Measurements from ENCODE around the gene FAM200B.
A peak's percentile ranks its signal among the peaks of the same experiment; 100 is the strongest.

The FAM200B gene

DNA sequence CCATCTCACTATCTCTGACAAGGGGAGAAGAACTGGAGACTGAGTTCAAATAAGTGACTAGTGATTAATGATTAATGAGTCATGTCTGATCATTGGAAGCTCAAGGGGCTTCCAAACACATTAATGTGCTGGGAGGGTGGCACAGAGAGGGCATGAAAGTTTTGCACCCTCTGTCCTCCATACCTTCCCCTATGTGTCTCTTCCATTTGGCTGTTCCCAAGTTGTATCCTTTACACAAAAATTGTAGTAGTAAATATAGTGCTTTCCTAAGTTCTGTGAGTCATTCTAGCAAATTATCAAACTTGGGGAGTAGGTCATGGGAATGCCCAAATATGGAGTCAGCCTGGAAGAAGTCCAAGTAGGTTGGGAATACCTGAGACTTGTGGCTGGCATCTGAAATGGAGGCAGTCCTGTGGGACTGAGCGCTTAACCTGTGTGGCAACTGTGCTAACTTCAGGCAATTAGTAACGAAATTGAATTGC lies 4.1 kb upstream of the FAM200B start:
- peak overlapping the region; percentile 67 for H3K4me2 ChIP-seq (ENCODE audit: low read length)
- no peaks in the 10 kb centered on the region for H3K9me2 ChIP-seq (replicated peaks; ENCODE audit: control insufficient read depth, low read length)
- peaks cover 69% of the 10 kb centered on the region for H3K4me1 ChIP-seq (ENCODE audit: control insufficient read depth, low read length)
- H3K4me3 ChIP-seq (ENCODE audit: low read length) = peak overlapping the region; percentile 90
- peak overlapping the region; percentile 93 for H3K27ac ChIP-seq (ENCODE audit: low read depth, low read length)
- no peaks in the 10 kb centered on the region for H3K9me3 ChIP-seq (ENCODE audit: control insufficient read depth, insufficient read depth, low read length)
- H4K20me1 ChIP-seq (ENCODE audit: control insufficient read depth, insufficient read depth, low read depth, low read length) = no peaks in the 10 kb centered on the region
- TF ChIP-seq EZH2phosphoT487 (IDR thresholded peaks at IDR 0.05; ENCODE audit: borderline replicate concordance, low read length) = no peak
- TF ChIP-seq, protein P1, sequence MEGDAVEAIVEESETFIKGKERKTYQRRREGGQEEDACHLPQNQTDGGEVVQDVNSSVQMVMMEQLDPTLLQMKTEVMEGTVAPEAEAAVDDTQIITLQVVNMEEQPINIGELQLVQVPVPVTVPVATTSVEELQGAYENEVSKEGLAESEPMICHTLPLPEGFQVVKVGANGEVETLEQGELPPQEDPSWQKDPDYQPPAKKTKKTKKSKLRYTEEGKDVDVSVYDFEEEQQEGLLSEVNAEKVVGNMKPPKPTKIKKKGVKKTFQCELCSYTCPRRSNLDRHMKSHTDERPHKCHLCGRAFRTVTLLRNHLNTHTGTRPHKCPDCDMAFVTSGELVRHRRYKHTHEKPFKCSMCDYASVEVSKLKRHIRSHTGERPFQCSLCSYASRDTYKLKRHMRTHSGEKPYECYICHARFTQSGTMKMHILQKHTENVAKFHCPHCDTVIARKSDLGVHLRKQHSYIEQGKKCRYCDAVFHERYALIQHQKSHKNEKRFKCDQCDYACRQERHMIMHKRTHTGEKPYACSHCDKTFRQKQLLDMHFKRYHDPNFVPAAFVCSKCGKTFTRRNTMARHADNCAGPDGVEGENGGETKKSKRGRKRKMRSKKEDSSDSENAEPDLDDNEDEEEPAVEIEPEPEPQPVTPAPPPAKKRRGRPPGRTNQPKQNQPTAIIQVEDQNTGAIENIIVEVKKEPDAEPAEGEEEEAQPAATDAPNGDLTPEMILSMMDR (IDR thresholded peaks at IDR 0.05; ENCODE audit: low read depth, low read length, poor library complexity, severe bottlenecking) = no peak
- H3K79me2 ChIP-seq (ENCODE audit: control insufficient read depth, low read length) = peaks cover 94% of the 10 kb centered on the region
- H3K27me3 ChIP-seq (ENCODE audit: control insufficient read depth, low read length) = no peaks in the 10 kb centered on the region
- H3K36me3 ChIP-seq (ENCODE audit: control insufficient read depth, low read length) = peaks cover 62% of the 10 kb centered on the region
- H3F3A ChIP-seq (ENCODE audit: control insufficient read depth, insufficient read depth) = peaks cover 40% of the 10 kb centered on the region

DNA sequence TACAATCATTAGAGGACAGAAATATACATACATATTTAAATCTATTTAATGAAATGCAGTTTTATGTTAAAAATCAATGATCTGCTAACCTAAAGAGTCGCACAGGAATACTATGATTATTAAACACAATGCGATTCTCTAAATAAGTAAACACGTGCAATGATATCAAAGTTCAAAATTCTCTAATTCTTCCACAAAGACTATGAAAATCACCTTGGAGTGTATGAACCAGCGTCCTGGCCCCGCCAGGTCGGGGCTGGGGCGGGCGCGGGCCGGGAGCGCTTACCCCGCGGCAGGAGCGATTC lies 608 bp upstream of the FAM200B start:
- Histone ChIP-seq H3K27me3 (ENCODE audit: control insufficient read depth, low read length) (no peaks in the 10 kb centered on the region), H3K27ac (ENCODE audit: low read depth, low read length) (peak overlapping the region; percentile 93), H3K4me1 (ENCODE audit: control insufficient read depth, low read length) (peaks cover 54% of the 10 kb centered on the region), H3K4me3 (ENCODE audit: low read length) (peak overlapping the region; percentile 90), H3F3A (ENCODE audit: control insufficient read depth, insufficient read depth) (peaks cover 25% of the 10 kb centered on the region), H4K20me1 (ENCODE audit: control insufficient read depth, insufficient read depth, low read depth, low read length) (no peaks in the 10 kb centered on the region), H3K9me2 (replicated peaks; ENCODE audit: control insufficient read depth, low read length) (no peaks in the 10 kb centered on the region), H3K4me2 (ENCODE audit: low read length) (peak overlapping the region; percentile 67), H3K36me3 (ENCODE audit: control insufficient read depth, low read length) (peaks cover 70% of the 10 kb centered on the region), H3K9me3 (ENCODE audit: control insufficient read depth, insufficient read depth, low read length) (no peaks in the 10 kb centered on the region), H3K79me2 (ENCODE audit: control insufficient read depth, low read length) (peaks cover 91% of the 10 kb centered on the region)
- TF ChIP-seq EZH2phosphoT487 (IDR thresholded peaks at IDR 0.05; ENCODE audit: borderline replicate concordance, low read length) = no peak
- TF ChIP-seq, protein P1 (IDR thresholded peaks at IDR 0.05; ENCODE audit: low read depth, low read length, poor library complexity, severe bottlenecking) = no peak

- Histone ChIP-seq H3K79me2 (ENCODE audit: control insufficient read depth, low read length) (peaks cover 76% of the 10 kb centered on the region), H3K4me3 (ENCODE audit: low read length) (peak overlapping the region; percentile 90)
- TF ChIP-seq EZH2phosphoT487 (IDR thresholded peaks at IDR 0.05; ENCODE audit: borderline replicate concordance, low read length) = no peak
- TF ChIP-seq, protein P1 (IDR thresholded peaks at IDR 0.05; ENCODE audit: low read depth, low read length, poor library complexity, severe bottlenecking) = no peak
These were observed 865 bp downstream of the FAM200B start for GRCh38 chr4:15682242-15683142.

More at GRCh38 chr4:15682242-15683142, 865 bp downstream of the FAM200B start:
- H3F3A ChIP-seq (ENCODE audit: control insufficient read depth, insufficient read depth) = peaks cover 11% of the 10 kb centered on the region
- H3K9me3 ChIP-seq (ENCODE audit: control insufficient read depth, insufficient read depth, low read length) = no peaks in the 10 kb centered on the region
- no peaks in the 10 kb centered on the region for H4K20me1 ChIP-seq (ENCODE audit: control insufficient read depth, insufficient read depth, low read depth, low read length)
- peaks cover 39% of the 10 kb centered on the region for H3K4me1 ChIP-seq (ENCODE audit: control insufficient read depth, low read length)
- H3K27ac ChIP-seq (ENCODE audit: low read depth, low read length) = peak overlapping the region; percentile 93
- peaks cover 72% of the 10 kb centered on the region for H3K36me3 ChIP-seq (ENCODE audit: control insufficient read depth, low read length)
- H3K4me2 ChIP-seq (ENCODE audit: low read length) = peak overlapping the region; percentile 70
- no peaks in the 10 kb centered on the region for H3K9me2 ChIP-seq (replicated peaks; ENCODE audit: control insufficient read depth, low read length)
- no peaks in the 10 kb centered on the region for H3K27me3 ChIP-seq (ENCODE audit: control insufficient read depth, low read length)
